Liver (tissue), 10 donors: Measurements from ENCODE around the gene NCAPD2. TPM values are rescaled to one million over a fixed set of nuclear protein-coding genes. Genes with fewer than 3 reads are reported as not detected.

Source experiments
- DNase-seq: peaks from one replicate; pipeline ENCODE4 v3.0.0-alpha.2; 2017; ENCODE audit warnings: low spot score
- H3K27ac ChIP-seq, 2 donors: one replicate each; pipeline ENCODE4 v1.7.0; 2013; ENCODE audit warnings: inconsistent platforms in 2 of 2, low read length in 2 of 2, control low read depth in 1 of 2, low read depth in 1 of 2, mild to moderate bottlenecking in 1 of 2
- H3K27me3 ChIP-seq, 4 donors: one replicate each; pipeline versions ENCODE4 v1.6.1 to v1.7.0; 2013; ENCODE audit warnings: low read length in 3 of 4, inconsistent platforms in 1 of 4, mild to moderate bottlenecking in 1 of 4, moderate library complexity in 1 of 4; ENCODE audit not compliant: control insufficient read depth in 4 of 4, insufficient read depth in 4 of 4
- H3K36me3 ChIP-seq, 4 donors: one replicate each; pipeline versions ENCODE4 v1.6.1 to v1.7.0; 2013; ENCODE audit warnings: low read length in 3 of 4, mild to moderate bottlenecking in 3 of 4, low read depth in 1 of 4, moderate library complexity in 1 of 4; ENCODE audit not compliant: control insufficient read depth in 4 of 4, insufficient read depth in 3 of 4
- H3K4me1 ChIP-seq, 4 donors: one replicate each; pipeline versions ENCODE4 v1.6.1 to v1.7.0; 2013; ENCODE audit warnings: low read length in 3 of 4, mild to moderate bottlenecking in 3 of 4, moderate library complexity in 1 of 4; ENCODE audit not compliant: control insufficient read depth in 4 of 4, insufficient read depth in 4 of 4
- H3K4me3 ChIP-seq, 3 donors: one replicate each; pipeline versions ENCODE4 v1.6.1 to v1.7.0; 2013; ENCODE audit warnings: low read length in 3 of 3, control low read depth in 1 of 3, low read depth in 1 of 3, mild to moderate bottlenecking in 1 of 3
- H3K9ac ChIP-seq, 2 donors: one replicate each; pipeline ENCODE4 v1.7.0; 2013; ENCODE audit warnings: low read length in 2 of 2, mild to moderate bottlenecking in 2 of 2, moderate library complexity in 2 of 2, control low read depth in 1 of 2, low read depth in 1 of 2
- H3K9me3 ChIP-seq, 4 donors: one replicate each; pipeline versions ENCODE4 v1.6.1 to v1.7.0; 2013; ENCODE audit warnings: low read length in 3 of 4; ENCODE audit not compliant: control insufficient read depth in 4 of 4
- CTCF ChIP-seq: fragments of 150-350 bp; IDR thresholded peaks from 2 replicates; pipeline ENCODE4 v1.5.1; 2017; ENCODE audit warnings: improper control_type of control experiment, low read depth, low read length; ENCODE audit not compliant: missing input control
- EGR1 ChIP-seq, 2 donors: IDR thresholded peaks; 2 replicates each; pipeline ENCODE4 v1.6.1; 2016 to 2018; ENCODE audit warnings: antibody characterized with exemption in 2 of 2, low read depth in 2 of 2
- FOXA1 ChIP-seq: IDR thresholded peaks from 2 replicates; pipeline ENCODE4 v1.6.1; 2016; ENCODE audit warnings: antibody characterized with exemption
- FOXA2 ChIP-seq: IDR thresholded peaks from 2 replicates; pipeline ENCODE4 v1.6.1; 2016; ENCODE audit warnings: antibody characterized with exemption
- GABPA ChIP-seq, 2 donors: IDR thresholded peaks in 1 of 2; conservative IDR thresholded peaks in 1 of 2; 2 replicates each; pipeline ENCODE4 v1.6.1; 2016; ENCODE audit warnings: antibody characterized with exemption in 2 of 2, mild to moderate bottlenecking in 1 of 2, moderate library complexity in 1 of 2
- JUND ChIP-seq, 2 donors: IDR thresholded peaks; 2 replicates each; pipeline ENCODE4 v1.6.1; 2016; ENCODE audit warnings: antibody characterized with exemption in 2 of 2
- RAD21 ChIP-seq, 2 donors: IDR thresholded peaks; 2 replicates each; pipeline ENCODE4 v1.6.1; 2016; ENCODE audit warnings: antibody characterized with exemption in 2 of 2, mild to moderate bottlenecking in 2 of 2
- RXRA ChIP-seq, 2 donors: IDR thresholded peaks; 2 replicates each; pipeline ENCODE4 v1.6.1; 2017 to 2018; ENCODE audit warnings: antibody characterized with exemption in 2 of 2, mild to moderate bottlenecking in 1 of 2
- TAF1 ChIP-seq: conservative IDR thresholded peaks from 2 replicates; pipeline ENCODE4 v1.6.1; 2016; ENCODE audit warnings: antibody characterized with exemption, mild to moderate bottlenecking
- YY1 ChIP-seq: IDR thresholded peaks from 2 replicates; pipeline ENCODE4 v1.6.1; 2016; ENCODE audit warnings: antibody characterized with exemption, mild to moderate bottlenecking
- WGBS: extraction: QIAGEN DNeasy Blood & Tissue Kit; methylation state at CpG from one replicate; pipeline ENCODE4 v1.1.7; 2013; 5-methylcytosine and 5-hydroxymethylcytosine counted together
- polyA plus RNA-seq, 2 donors: library from polyadenylated mRNA; stranded (reverse) in 1 of 2; unstranded in 1 of 2; fragments of 200-250 nt in 1 of 2; fragments of >200 nt in 1 of 2; fragmentation: Nextera tagmentation in 1 of 2; extraction: Ambion mirVana in 1 of 2; gene quantifications; one replicate each; pipeline versions ENCODE4 v1.2.1 to v1.2.3, GENCODE V29; 2013 to 2015
- small RNA-seq: library from RNA; depleted of rRNA; stranded (forward); fragments of <200 nt; gene quantifications from one replicate; pipeline ENCODE3, GENCODE V24; 2014
- total RNA-seq, 2 donors: library from RNA; depleted of rRNA; stranded (reverse); fragments of >200 nt; gene quantifications; one replicate each; pipeline ENCODE4 v1.2.3, GENCODE V29; 2014
- donor health status: healthy.
- donor health status: healthy.
- donor health status: healthy.
- donor health status: healthy.
- donor health status: healthy.

NCAPD2 gene
- total and polyA plus RNA-seq, 4 donors: 2.0 to 55.1 (median 7.4) TPM

- TF ChIP-seq RXRA (IDR thresholded peaks at IDR 0.05) (no peak), GABPA (IDR thresholded peaks at IDR 0.05 in 1 of 2, conservative IDR thresholded peaks at IDR 0.05 in 1 of 2) (no peak)
Measured at GRCh38 chr12:6573001-6573400, 79.1 kb downstream of the NCAPD2 start (continued).

- DNase-seq: no peak
- no peaks in the 10 kb centered on the region for H3K9me3 ChIP-seq
- no peak overlapping the region for H3K27ac ChIP-seq
- WGBS: 91% methylated on average over 4 of the region's 4 CpGs
- H3K4me1 ChIP-seq: no peaks in the 10 kb centered on the region
- TF ChIP-seq YY1: no peak
- TF ChIP-seq JUND (IDR thresholded peaks at IDR 0.05): no peak
- no peak overlapping the region for H3K9ac ChIP-seq
- H3K36me3 ChIP-seq: peaks cover 32 to 75% (median 70%) of the 10 kb centered on the region in 4 donors
- H3K27me3 ChIP-seq: no peaks in the 10 kb centered on the region
- H3K4me3 ChIP-seq: no peak overlapping the region
Measured at GRCh38 chr12:6574576-6575295, 80.8 kb downstream of the NCAPD2 start.

- Histone ChIP-seq H3K27ac (no peak overlapping the region), H3K4me3 (no peak overlapping the region), H3K27me3 (no peaks in the 10 kb centered on the region), H3K36me3 (peaks cover 34 to 79% (median 68%) of the 10 kb centered on the region in 4 donors), H3K9me3 (no peaks in the 10 kb centered on the region), H3K9ac (no peak overlapping the region), H3K4me1 (no peaks in the 10 kb centered on the region)
- no peak for DNase-seq
- TF ChIP-seq EGR1 (IDR thresholded peaks at IDR 0.05; ENCODE audit: low read depth in 2 of 2) (no peak), RAD21 (IDR thresholded peaks at IDR 0.05) (no peak), FOXA1 (no peak), CTCF (no peak), JUND (IDR thresholded peaks at IDR 0.05) (no peak), TAF1 (no peak), FOXA2 (no peak)
- WGBS: 75% methylated on average over 8 of the region's 8 CpGs
Measured at GRCh38 chr12:6575648-6576047, 81.7 kb downstream of the NCAPD2 start.

Small RNA genes within 50 kb of the gene (small RNA-seq; reads per million reads assigned to genes)
- gene SCARNA11: 43.4 reads per million, percentile 97 among the genes with 10 or more reads in this experiment

Other genes starting within 250 kb of the NCAPD2 start
- 1 to 10 TPM; 2.2 to 6.3 TPM for gene PLEKHG6, start 183.4 kb upstream of the NCAPD2 start, total RNA-seq
- gene PLEKHG6, start 183.4 kb upstream of the NCAPD2 start, polyA plus RNA-seq: 1 to 10 TPM; 2.4 to 2.7 TPM
- gene TNFRSF1A, start 152.0 kb upstream of the NCAPD2 start, total RNA-seq: 100 to 1,000 TPM in 1 of 2 donors, 10 to 100 TPM in 1; 36.9 to 144 TPM
- 100 to 1,000 TPM in 1 of 2 donors, 10 to 100 TPM in 1; 56.0 to 121 TPM for gene TNFRSF1A, start 152.0 kb upstream of the NCAPD2 start, polyA plus RNA-seq
- gene SCNN1A, start 118.5 kb upstream of the NCAPD2 start, total RNA-seq: 1 to 10 TPM in 1 of 2 donors, under 1 TPM in 1; 0.47 to 7.7 TPM
- 1 to 10 TPM; 2.2 to 3.5 TPM for gene SCNN1A, start 118.5 kb upstream of the NCAPD2 start, polyA plus RNA-seq
- 10 to 100 TPM; 15.8 to 93.9 TPM for gene LTBR, start 109.9 kb upstream of the NCAPD2 start, total RNA-seq
- 100 to 1,000 TPM in 1 of 2 donors, 10 to 100 TPM in 1; 84.1 to 138 TPM for gene LTBR, start 109.9 kb upstream of the NCAPD2 start, polyA plus RNA-seq
- under 1 TPM; 0.28 to 0.67 TPM for gene CD27, start 49.1 kb upstream of the NCAPD2 start, total RNA-seq
- 1 to 10 TPM in 1 of 2 donors, under 1 TPM in 1; 0.58 to 2.5 TPM for gene CD27, start 49.1 kb upstream of the NCAPD2 start, polyA plus RNA-seq
- 10 to 100 TPM in 1 of 2 donors, 1 to 10 TPM in 1; 9.5 to 32.9 TPM for gene TAPBPL, start 42.1 kb upstream of the NCAPD2 start, total RNA-seq
- 10 to 100 TPM; 16.5 to 21.5 TPM for gene TAPBPL, start 42.1 kb upstream of the NCAPD2 start, polyA plus RNA-seq
- 1 to 10 TPM; 5.8 to 6.4 TPM for gene VAMP1, start 23.4 kb upstream of the NCAPD2 start, total RNA-seq
- gene VAMP1, start 23.4 kb upstream of the NCAPD2 start, polyA plus RNA-seq: 1 to 10 TPM; 2.4 to 4.2 TPM
- gene MRPL51, start 840 bp upstream of the NCAPD2 start, total RNA-seq: 10 to 100 TPM; 37.6 to 38.6 TPM
- 100 to 1,000 TPM in 1 of 2 donors, 10 to 100 TPM in 1; 57.4 to 163 TPM for gene MRPL51, start 840 bp upstream of the NCAPD2 start, polyA plus RNA-seq
- 1,000 to 10,000 TPM; 1,234 to 1,389 TPM for gene GAPDH, start 40.4 kb downstream of the NCAPD2 start, total RNA-seq
- 1,000 to 10,000 TPM; 1,299 to 2,082 TPM for gene GAPDH, start 40.4 kb downstream of the NCAPD2 start, polyA plus RNA-seq
- 1 to 10 TPM; 4.8 to 5.9 TPM for gene IFFO1, start 61.9 kb downstream of the NCAPD2 start, total RNA-seq
- 1 to 10 TPM; 5.9 to 7.6 TPM for gene IFFO1, start 61.9 kb downstream of the NCAPD2 start, polyA plus RNA-seq
- 10 to 100 TPM in 1 of 2 donors, 1 to 10 TPM in 1; 4.8 to 22.3 TPM for gene NOP2, start 74.2 kb downstream of the NCAPD2 start, total RNA-seq
- gene NOP2, start 74.2 kb downstream of the NCAPD2 start, polyA plus RNA-seq: 10 to 100 TPM; 12.5 to 15.6 TPM
- 100 to 1,000 TPM; 101 TPM for gene CHD4, start 113.3 kb downstream of the NCAPD2 start, total RNA-seq
- gene CHD4, start 113.3 kb downstream of the NCAPD2 start, polyA plus RNA-seq: 10 to 100 TPM; 53.6 to 53.8 TPM
- gene LPAR5, start 141.9 kb downstream of the NCAPD2 start, total RNA-seq: 1 to 10 TPM in 1 of 2 donors, under 1 TPM in 1; 0.84 to 2.0 TPM
- gene LPAR5, start 141.9 kb downstream of the NCAPD2 start, polyA plus RNA-seq: 1 to 10 TPM in 1 of 2 donors, under 1 TPM in 1; 0.58 to 1.3 TPM
- gene ACRBP, start 153.3 kb downstream of the NCAPD2 start, total RNA-seq: 1 to 10 TPM in 1 of 2 donors, under 1 TPM in 1; 0.50 to 1.5 TPM
- under 1 TPM; 0.39 to 0.80 TPM for gene ACRBP, start 153.3 kb downstream of the NCAPD2 start, polyA plus RNA-seq
- gene ING4, start 169.0 kb downstream of the NCAPD2 start, total RNA-seq: 10 to 100 TPM; 14.9 to 15.5 TPM
- 10 to 100 TPM; 13.9 to 18.1 TPM for gene ING4, start 169.0 kb downstream of the NCAPD2 start, polyA plus RNA-seq
- 10 to 100 TPM in 1 of 2 donors, 1 to 10 TPM in 1; 8.5 to 11.5 TPM for gene ZNF384, start 195.3 kb downstream of the NCAPD2 start, total RNA-seq
- 10 to 100 TPM in 1 of 2 donors, 1 to 10 TPM in 1; 3.9 to 12.7 TPM for gene ZNF384, start 195.3 kb downstream of the NCAPD2 start, polyA plus RNA-seq
- gene PIANP, start 206.7 kb downstream of the NCAPD2 start, total RNA-seq: not detected
- under 1 TPM in 1 of 2 donors, not detected in 1; 0.03 TPM for gene PIANP, start 206.7 kb downstream of the NCAPD2 start, polyA plus RNA-seq
- 10 to 100 TPM; 26.0 to 31.3 TPM for gene COPS7A, start 229.9 kb downstream of the NCAPD2 start, total RNA-seq
- gene COPS7A, start 229.9 kb downstream of the NCAPD2 start, polyA plus RNA-seq: 10 to 100 TPM; 33.5 to 37.7 TPM